Liver (tissue), 3 donors: ENCODE data around the gene STT3B.

Source experiments
- GABPA ChIP-seq, 2 donors: IDR thresholded peaks in 1 of 2; conservative IDR thresholded peaks in 1 of 2; 2 replicates each; pipeline ENCODE4 v1.6.1; 2016; ENCODE audit warnings: antibody characterized with exemption in 2 of 2, mild to moderate bottlenecking in 1 of 2, moderate library complexity in 1 of 2
- TF ChIP-seq, protein P1 (sequence below): IDR thresholded peaks from 2 replicates; pipeline ENCODE4 v1.6.1; 2016; ENCODE audit warnings: antibody characterized with exemption
- TF ChIP-seq, protein P2 (sequence below): fragments of 150-350 bp; IDR thresholded peaks from 2 replicates; pipeline ENCODE4 v1.5.1; 2017; ENCODE audit warnings: improper control_type of control experiment, low read depth, low read length; ENCODE audit not compliant: missing input control
- donor health status: healthy.
- donor health status: healthy.

DNA sequence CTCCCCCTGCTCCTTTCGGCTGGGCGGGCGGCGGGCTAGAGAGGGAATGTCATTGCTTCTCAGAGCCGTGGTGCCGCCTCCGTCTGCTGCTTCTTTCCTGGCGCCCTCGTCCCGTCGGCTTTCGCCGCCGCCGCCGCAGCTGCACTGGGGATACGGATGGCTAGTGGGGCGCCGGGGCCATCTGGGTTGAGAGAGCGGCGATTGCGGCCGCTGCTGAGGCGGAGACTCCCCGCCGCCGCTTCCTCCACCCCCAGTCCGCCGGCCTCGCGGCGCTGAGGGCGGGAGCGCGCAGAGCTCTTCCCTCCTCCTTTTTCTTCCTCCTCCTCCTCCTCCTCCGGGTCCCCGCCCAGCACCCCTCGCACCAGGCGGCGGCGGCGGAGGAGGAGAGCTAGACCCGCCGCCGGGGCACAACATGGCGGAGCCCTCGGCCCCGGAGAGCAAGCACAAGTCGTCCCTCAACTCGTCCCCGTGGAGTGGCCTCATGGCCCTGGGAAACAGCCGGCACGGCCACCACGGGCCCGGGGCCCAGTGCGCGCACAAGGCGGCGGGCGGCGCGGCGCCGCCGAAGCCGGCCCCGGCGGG is at the start of gene STT3B:
- TF ChIP-seq, protein P1, sequence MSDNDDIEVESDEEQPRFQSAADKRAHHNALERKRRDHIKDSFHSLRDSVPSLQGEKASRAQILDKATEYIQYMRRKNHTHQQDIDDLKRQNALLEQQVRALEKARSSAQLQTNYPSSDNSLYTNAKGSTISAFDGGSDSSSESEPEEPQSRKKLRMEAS: no peak
- no peak for TF ChIP-seq GABPA (IDR thresholded peaks at IDR 0.05 in 1 of 2, conservative IDR thresholded peaks at IDR 0.05 in 1 of 2)
- TF ChIP-seq, protein P2, sequence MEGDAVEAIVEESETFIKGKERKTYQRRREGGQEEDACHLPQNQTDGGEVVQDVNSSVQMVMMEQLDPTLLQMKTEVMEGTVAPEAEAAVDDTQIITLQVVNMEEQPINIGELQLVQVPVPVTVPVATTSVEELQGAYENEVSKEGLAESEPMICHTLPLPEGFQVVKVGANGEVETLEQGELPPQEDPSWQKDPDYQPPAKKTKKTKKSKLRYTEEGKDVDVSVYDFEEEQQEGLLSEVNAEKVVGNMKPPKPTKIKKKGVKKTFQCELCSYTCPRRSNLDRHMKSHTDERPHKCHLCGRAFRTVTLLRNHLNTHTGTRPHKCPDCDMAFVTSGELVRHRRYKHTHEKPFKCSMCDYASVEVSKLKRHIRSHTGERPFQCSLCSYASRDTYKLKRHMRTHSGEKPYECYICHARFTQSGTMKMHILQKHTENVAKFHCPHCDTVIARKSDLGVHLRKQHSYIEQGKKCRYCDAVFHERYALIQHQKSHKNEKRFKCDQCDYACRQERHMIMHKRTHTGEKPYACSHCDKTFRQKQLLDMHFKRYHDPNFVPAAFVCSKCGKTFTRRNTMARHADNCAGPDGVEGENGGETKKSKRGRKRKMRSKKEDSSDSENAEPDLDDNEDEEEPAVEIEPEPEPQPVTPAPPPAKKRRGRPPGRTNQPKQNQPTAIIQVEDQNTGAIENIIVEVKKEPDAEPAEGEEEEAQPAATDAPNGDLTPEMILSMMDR: no peak
